Measurements from ENCODE around the gene ADAMTSL5.

ADAMTSL5 gene

GRCh38 chr19:1467215-1467489 is 45.7 kb downstream of the ADAMTSL5 start:
- DNase-seq (ENCODE audit: low read depth in 2 of 2): no peak

GRCh38 chr19:1466461-1467214 is 46.2 kb downstream of the ADAMTSL5 start:
- no peak for DNase-seq (ENCODE audit: low read depth in 2 of 2)

DNA sequence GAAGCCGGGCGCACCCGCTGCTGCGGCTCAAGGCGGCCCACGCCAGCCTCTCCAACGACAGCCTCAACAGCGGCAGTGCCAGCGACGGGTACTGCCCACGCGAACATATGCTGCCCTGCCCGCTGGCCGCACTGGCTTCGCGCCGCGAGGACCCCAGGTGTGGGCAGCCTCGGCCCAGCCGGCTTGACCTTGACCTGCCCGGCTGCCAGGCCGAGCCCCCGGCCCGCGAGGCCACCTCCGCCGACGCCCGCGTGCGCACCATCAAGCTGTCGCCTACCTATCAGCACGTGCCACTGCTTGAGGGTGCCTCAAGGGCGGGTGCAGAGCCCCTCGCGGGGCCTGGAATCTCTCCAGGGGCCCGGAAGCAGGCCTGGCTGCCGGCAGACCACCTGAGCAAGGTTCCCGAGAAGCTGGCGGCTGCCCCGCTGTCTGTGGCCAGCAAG is 46.8 kb downstream of the ADAMTSL5 start:
- no peak for DNase-seq (ENCODE audit: low read depth in 2 of 2)

DNA sequence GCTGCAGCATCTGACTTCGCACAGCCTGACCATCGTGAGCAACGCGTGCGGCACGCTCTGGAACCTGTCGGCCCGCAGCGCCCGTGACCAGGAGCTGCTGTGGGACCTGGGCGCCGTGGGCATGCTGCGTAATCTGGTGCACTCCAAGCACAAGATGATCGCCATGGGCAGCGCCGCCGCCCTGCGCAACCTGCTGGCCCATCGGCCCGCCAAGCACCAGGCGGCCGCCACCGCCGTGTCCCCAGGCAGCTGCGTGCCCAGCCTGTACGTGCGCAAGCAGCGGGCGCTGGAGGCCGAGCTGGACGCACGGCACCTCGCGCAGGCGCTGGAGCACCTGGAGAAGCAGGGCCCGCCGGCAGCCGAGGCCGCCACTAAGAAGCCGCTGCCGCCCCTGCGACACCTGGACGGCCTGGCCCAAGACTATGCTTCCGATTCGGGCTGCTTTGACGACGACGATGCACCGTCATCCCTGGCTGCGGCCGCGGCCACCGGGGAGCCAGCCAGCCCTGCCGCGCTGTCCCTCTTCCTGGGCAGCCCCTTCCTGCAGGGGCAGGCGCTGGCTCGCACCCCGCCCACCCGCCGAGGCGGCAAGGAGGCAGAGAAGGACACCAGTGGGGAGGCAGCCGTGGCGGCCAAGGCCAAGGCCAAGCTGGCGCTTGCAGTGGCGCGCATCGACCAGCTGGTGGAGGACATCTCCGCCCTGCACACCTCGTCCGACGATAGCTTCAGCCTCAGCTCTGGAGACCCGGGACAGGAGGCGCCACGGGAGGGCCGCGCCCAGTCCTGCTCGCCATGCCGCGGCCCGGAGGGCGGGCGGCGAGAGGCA is 47.4 kb downstream of the ADAMTSL5 start:
- DNase-seq (ENCODE audit: low read depth in 2 of 2): no peak

DNA sequence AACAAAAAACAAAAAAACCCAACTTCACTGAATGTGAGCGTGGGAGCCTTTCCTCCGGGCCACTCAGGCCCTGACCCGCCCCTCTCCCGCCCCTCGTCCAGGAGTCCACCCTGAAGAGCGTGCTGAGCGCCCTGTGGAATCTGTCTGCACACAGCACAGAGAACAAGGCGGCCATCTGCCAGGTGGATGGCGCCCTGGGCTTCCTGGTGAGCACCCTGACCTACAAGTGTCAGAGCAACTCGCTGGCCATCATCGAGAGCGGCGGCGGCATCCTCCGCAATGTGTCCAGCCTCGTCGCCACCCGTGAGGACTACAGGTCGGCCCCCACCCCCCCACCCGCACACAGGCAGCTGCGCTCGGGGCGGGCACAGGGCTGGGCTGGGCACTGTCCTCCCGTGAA is 51.0 kb downstream of the ADAMTSL5 start:
- no peak for DNase-seq (ENCODE audit: low read depth in 2 of 2)

DNA sequence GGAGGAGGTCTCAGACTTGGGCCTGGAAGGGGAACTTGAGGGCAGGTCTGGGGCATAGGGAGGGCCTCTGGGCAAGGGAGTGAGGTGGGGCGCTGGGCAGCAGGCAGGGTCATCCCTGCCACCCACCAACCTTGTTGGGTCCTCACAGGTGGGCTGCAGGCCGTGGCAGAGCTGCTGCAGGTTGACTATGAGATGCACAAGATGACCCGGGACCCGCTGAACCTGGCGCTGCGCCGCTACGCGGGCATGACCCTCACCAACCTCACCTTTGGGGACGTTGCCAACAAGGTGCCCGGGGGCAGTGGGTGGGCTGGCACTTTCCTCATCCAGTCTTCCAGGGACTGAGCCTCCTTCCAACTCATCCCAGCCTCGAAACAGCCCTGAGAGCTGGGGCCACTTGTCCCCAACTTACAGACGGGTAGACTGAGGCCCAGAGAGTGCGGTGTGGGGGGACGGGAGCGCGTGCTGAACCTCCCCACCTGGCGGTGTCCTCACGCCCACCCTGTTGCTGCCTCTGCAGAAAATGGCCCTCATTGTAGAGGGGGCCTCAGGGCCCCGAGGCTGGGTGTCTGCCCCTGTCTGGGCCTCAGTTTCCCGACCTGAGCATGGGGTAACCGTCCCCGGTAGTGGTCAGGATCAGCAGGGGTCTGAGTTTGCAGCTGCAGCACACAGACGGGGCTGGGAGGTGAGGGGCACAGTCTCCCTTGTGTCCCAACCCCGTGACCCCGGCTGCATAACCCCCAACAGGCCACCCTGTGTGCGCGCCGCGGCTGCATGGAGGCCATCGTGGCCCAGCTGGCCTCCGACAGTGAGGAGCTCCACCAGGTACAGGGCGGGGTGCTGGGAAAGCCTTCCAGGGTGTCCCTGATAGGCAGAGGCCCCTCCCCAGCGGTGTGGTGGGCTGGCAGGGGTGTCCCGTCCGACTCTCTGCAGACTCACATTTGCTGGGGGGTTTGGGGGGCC is 52.5 kb downstream of the ADAMTSL5 start:
- no peak for DNase-seq (ENCODE audit: low read depth in 2 of 2)

GRCh38 chr19:1459479-1459878 is 53.3 kb downstream of the ADAMTSL5 start:
- no peak for DNase-seq (ENCODE audit: low read depth in 2 of 2)

DNA sequence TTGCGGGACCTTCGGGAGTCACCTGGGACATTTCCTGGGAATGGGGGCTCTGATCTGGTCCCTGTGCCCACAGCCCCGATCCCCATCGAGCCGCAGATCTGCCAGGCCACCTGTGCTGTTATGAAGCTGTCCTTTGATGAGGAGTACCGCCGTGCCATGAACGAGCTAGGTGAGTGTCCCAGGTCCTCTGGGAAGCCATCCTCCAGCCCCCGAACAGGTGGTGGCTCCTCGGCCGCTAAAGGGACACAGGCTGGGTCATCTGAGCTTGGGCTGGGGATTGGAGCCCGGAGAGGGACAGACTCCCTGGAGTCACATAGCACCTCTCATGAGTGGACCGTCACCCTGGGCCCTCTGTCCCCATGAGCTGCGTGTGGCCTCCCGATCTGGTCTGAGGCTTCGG is 54.9 kb downstream of the ADAMTSL5 start:
- DNase-seq (ENCODE audit: low read depth in 2 of 2): no peak

- DNase-seq (ENCODE audit: low read depth in 2 of 2): no peak
Measured at GRCh38 chr19:1457031-1457739, 55.6 kb downstream of the ADAMTSL5 start.

GRCh38 chr19:1456121-1456900 is 56.5 kb downstream of the ADAMTSL5 start:
- DNase-seq (ENCODE audit: low read depth in 2 of 2): no peak

DNA sequence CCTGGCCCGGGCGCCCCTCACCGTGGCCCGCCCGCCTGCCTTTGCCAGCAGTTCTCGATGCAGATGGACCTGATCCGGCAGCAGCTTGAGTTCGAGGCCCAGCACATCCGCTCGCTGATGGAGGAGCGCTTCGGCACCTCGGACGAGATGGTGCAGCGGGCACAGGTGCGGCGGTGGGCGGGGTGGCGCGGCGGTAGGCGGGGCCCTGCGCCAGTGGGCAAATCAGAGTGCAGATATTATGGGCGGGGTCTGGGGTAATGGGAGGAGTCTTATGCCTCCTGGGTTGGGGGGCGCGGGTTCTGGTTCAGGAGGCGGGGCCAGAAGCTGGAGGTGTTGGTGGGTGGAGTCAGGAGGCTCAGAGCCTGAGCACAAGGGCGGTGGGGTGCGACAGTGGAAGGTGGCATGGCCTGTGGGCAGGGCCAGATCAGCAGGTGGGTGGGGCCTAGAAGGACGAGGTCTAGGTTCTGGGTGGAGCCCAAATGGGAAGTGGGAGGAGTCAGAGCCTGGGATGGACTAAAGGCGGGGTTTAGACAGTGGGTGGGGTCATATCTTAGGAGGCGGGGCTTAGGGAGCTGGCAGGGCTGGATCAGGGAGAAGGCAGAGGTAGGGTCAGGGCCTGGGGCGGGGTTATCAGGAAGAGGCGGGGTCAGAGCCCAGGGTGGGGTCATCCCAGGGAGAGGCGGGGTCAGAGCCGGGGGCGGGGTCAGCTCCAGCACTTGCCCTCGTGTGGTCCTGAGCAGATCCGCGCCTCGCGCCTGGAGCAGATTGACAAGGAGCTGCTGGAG is 57.3 kb downstream of the ADAMTSL5 start:
- DNase-seq (ENCODE audit: low read depth in 2 of 2): no peak
